ENCODE data around the gene SLC18A3.

DNA sequence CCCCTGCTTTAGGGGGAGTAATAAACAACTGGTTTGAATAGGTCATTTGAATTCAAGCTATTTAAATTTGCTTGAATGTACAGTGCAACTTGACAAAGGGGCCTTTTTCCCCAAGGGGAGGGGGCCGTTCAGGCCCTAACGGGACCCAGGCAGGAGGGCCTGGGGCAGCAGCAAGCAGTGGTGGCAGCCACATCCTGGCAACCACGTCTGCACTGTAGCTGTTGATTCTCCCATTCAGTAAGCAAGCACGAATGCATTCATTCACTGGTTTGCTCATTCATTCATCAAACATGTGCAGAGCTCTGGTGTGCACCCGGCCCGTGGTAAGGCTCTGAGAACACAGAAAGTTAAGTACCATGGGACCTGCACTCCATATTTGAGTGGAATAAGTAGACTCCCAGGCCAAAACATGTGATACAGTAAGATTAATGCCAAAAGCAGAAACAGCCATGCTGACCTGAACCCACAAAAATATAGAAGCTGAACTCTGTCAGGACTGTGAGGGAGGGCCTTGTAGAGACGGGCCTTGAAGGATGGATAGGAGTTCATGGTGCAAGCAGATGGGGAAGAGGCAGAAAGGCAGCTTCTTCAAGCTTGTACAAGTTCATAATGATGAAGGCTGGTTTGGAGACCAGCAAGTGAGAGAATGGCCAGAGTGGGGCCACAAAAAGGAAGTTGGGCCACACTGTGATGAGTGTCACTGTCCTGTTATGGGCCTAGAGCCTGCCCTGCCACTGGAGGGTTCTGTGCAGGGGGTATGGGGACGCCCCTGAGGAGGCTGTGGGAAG lies 40.0 kb downstream of the SLC18A3 start:
- TF ChIP-seq, protein P1, sequence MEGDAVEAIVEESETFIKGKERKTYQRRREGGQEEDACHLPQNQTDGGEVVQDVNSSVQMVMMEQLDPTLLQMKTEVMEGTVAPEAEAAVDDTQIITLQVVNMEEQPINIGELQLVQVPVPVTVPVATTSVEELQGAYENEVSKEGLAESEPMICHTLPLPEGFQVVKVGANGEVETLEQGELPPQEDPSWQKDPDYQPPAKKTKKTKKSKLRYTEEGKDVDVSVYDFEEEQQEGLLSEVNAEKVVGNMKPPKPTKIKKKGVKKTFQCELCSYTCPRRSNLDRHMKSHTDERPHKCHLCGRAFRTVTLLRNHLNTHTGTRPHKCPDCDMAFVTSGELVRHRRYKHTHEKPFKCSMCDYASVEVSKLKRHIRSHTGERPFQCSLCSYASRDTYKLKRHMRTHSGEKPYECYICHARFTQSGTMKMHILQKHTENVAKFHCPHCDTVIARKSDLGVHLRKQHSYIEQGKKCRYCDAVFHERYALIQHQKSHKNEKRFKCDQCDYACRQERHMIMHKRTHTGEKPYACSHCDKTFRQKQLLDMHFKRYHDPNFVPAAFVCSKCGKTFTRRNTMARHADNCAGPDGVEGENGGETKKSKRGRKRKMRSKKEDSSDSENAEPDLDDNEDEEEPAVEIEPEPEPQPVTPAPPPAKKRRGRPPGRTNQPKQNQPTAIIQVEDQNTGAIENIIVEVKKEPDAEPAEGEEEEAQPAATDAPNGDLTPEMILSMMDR (IDR thresholded peaks at IDR 0.05): no peak
- TF ChIP-seq POLR2A (IDR thresholded peaks at IDR 0.05): no peak

Measured in adrenal gland (tissue), 5 donors.